ENCODE data around the gene TPRG1L.

Gene TPRG1L

DNA sequence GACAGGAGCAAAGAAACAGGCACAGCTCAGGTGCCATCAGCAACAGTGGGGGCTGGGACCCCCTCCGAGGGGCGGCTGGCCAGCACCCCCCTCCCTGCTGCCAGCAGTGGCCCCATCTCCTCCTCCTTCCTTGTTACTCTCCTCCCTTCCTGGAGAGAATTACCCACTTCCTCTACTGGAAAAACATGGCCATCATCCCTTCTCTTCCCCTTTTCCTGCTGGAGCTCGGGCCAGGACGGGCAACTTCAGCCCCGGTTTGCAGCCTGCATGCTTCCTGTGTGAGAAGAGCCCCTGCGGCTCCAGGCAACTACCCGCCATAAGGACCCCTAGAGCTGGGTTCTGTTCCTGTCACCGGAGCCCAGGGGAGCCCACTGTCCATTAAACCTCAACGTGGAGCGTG, 31.1 kb upstream of the TPRG1L start:
- DNase-seq (ENCODE audit: low read depth, low spot score) = no peak

DNA sequence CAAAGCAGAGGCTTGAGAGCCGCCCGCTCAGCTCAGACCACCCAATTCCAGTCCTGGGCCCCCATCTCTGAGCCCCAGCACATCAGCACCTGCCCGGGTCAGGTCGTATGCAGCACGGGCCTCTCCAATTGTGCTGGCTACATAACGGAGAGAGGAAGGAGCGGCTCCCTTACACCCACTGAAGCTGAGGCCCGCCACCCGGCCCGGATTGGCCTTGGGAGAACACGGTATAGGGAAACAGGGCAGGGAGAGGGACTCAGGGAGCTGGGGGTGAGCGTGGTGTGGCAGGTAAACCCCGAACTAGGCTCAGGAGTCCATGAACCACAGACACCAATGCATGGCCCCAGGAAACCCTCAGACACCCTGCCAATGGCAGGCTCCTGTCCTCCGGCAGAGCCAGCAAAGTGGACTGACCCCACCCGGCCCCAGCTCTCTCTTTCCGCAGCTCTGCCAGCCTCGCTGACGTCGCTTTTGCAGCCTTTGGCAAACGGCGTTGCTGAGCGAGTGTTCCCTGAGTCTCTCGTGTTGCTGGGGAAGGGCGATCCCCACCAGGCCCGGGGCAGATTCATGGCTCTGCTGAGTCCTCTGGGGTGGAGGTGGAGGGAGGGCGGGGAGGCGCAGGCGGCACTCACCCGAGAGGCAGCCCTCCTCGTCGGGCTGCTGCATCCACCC, 30.0 kb upstream of the TPRG1L start:
- no peak for DNase-seq (ENCODE audit: low read depth, low spot score)

DNA sequence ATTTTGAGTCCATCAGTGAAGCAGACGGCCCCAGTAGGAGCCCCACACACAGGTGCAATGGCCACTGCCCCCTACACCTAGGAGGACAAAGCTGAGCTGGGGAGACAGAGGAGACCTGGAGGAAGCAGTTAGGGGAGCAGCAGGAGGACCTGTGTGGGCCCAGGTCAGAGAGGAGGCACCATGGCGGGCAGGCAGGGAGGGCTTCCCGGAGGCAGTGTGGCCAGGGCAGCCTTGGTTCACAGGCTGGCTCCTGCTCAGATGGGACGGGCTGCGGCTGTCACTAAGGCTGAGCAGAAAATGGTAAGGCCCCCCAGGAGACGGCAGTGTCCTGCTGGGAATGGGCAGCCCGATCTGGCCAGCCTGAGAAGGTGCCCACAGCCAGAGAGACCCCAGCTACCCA, 28.9 kb upstream of the TPRG1L start:
- no peak for DNase-seq (ENCODE audit: low read depth, low spot score)

GRCh38 chr1:3596663-3597598, 27.9 kb upstream of the TPRG1L start:
- DNase-seq (ENCODE audit: low read depth, low spot score) = no peak

GRCh38 chr1:3597599-3597964, 27.2 kb upstream of the TPRG1L start:
- no peak for DNase-seq (ENCODE audit: low read depth, low spot score)

- no peak for DNase-seq (ENCODE audit: low read depth, low spot score)
Observed at GRCh38 chr1:3598051-3598491, 26.7 kb upstream of the TPRG1L start.

DNA sequence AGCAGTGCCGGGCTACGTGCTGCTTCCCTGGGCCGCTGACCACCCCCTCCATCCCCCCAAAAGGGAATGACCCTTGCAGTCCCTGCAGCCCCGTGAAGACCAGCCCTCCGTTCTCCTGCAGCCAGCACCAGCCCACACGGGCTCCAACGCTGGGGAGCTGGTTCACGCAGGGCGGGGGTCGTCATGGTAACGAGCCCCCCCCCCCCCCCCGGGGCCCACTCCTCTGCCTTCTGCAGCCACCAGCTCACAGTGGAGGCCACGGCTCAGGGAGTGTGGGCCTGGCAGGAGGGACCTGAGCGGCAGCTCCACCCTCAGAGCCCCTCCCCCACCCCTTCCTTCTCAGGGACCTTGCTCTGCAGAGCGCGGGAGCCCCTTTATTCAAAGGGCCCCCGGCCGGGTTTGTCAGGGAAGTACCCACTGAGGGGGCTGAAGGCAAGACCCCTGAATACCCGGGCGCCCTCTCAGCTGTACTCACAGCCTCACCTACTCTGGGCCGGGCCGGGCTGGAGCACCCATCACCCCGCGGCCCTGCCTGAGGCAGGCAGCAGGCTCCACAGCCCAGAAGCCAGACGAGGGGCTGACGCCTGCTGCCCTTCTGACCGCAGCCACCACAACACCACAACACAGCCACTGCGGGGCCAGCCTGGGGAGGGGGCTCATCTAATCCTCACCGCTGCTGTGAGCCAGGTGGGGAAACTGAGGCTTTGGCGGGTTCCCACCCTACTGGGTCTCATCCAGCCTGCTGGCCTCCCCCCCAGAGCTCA, 26.1 kb upstream of the TPRG1L start:
- no peak for DNase-seq (ENCODE audit: low read depth, low spot score)

DNA sequence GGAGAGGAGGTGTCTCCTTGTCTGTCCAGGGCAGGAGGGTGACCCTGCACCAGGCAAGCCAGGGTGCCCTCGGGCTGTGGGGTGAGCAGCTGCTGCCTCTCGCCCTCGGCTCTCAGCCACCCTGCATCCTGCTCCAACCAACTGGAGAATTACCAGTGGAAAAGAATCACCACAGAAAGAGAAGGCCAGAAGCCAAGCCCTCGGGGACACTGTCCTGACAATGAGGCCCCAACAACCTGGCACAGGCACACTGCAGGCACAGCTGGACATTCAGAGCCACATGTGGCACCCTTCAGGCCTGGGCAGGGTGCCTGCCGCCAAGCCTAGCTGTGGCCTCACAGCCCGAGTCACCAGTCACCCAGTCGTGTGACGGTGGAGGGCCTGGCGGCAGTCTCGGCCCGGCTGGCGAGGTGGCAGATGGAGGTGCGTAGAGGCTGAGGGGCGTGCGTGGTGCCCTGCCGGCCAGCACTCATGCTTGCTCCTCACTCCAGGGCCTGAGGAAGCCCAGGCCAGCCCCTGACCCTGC, 25.5 kb upstream of the TPRG1L start:
- DNase-seq (ENCODE audit: low read depth, low spot score) = no peak

- DNase-seq (ENCODE audit: low read depth, low spot score) = no peak
Observed at GRCh38 chr1:3599816-3600215, 25.0 kb upstream of the TPRG1L start.

DNA sequence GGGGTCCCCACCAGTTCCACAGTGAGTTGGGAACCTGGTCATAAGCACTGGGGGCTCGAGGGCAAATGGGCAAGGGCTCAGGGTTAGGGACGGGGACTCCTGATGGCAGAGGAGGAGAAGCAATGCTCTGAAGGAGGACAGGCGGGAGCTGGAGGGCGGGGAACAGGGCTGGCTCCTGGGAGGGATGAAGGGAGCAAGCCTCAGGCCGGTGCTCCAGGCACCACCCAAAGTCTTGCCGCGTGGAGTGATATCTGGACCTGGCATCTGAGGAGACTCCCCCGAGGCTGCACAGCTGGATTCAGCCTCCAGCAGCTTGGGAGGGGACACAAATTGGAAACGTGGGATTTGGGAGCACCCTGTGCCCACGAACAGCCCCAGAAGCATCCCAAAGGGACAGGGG, 24.5 kb upstream of the TPRG1L start:
- DNase-seq (ENCODE audit: low read depth, low spot score) = no peak

- no peak for DNase-seq (ENCODE audit: low read depth, low spot score)
Observed at GRCh38 chr1:3601743-3602142, 23.1 kb upstream of the TPRG1L start.

DNA sequence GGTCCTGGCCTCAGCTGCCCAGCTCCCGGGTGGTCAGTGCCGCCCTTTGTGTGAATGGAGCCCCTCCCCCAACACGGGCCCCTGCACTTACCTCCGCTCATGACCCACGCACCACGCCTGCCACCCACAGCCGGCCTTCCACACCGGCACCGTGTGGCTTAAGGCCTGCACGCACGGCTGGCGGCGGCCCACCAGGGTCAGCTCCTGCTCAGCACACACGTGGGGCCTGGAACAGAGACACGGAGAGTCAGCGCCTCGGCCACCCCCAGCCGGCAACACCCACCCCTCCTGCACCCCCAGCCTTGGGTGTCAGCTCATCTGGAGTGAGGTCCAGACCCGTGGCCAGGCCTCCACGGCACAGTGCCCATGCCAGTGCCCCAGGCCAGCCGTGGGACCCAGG, 22.4 kb upstream of the TPRG1L start:
- no peak for DNase-seq (ENCODE audit: low read depth, low spot score)

DNA sequence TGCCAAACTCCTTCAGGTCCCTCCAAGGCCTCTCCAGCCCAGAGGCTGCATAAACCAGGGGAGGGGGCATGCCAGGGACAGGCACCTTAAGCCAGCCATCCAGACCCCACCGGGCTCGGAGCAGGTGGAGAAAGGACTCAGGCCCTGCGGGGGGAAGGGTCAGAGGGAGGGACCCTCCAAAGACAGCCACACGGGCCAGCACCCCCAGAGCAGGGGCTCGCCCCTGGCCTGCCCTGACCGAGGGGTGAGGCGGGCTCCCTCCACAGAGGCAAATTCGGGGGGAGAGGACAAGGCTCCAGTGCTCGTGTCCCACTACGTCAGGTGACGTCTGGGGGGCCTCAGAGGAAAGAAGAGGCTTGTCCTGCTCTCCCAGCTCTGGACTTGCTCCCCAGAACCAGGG, 21.7 kb upstream of the TPRG1L start:
- no peak for DNase-seq (ENCODE audit: low read depth, low spot score)

GRCh38 chr1:3603571-3604467, 21.0 kb upstream of the TPRG1L start:
- no peak for DNase-seq (ENCODE audit: low read depth, low spot score)

DNA sequence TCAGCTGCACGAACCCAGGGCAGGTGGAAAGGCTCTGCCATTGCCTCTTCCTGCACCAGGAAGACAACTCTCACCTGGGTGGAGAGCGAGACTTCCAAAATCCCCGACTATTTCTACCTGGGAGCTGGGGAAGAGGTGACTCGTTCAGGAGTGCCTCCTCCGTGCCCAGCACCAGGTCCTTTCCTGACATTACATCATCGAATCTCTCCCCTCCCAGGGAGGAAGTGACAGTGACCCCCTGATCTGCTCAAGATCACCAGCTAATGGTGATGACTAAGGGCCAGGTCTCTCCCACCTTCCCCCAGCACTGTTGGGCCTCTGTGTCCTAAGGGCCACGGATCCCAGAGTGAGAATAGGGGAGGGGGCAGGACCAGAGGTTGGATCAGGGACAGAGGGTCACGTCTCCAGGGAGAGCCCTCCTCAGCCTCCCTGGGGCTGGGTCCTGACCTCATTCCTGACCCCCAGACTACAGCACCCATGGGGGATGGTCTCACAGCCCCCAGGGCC, 20.3 kb upstream of the TPRG1L start:
- DNase-seq (ENCODE audit: low read depth, low spot score) = no peak

- DNase-seq (ENCODE audit: low read depth, low spot score) = no peak
Observed at GRCh38 chr1:3604997-3605823, 19.6 kb upstream of the TPRG1L start.

DNA sequence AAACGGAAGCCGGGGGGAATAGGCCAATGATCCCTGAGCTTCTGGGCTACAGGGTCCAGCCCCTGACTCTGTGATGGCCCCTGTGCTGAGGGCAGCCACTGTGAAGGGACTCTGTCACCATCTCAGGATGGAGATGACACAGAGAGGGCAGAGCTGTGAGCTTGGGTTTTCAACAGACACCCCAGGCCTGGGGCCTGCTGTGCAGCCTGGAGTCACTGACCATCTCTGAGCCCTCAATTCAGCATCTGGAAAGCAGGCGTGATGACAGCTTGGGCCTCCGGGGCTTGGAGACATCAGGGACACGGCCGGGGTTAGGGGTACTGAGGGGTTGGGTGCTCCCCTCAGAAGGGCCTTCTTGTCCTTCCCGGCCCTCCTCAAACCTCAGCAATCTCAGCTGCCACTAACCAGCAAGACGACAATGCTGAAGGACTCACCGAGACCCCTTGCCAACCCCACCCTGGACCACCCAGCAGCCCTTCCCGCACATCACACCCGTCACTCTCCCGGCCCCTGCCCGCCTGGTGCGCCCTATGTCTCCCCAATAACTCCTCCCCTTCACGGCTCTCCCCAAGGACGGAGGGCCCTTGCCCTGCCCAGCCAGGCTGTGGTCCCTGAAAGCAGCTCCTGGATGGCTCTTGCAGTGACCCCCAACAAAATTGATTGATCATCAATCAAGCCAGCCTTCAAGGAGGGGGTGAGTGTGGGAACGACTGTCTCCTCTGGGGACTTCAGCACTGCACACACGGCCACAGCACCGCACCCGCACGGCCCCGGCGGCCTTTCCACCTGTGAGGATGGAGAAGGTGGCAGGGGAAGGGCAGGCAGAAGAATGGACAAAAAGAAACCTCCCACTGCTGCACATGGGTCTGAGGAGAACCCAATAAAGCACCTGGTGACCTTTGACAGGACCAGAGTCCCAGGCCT, 17.8 kb upstream of the TPRG1L start:
- DNase-seq (ENCODE audit: low read depth, low spot score) = no peak

- DNase-seq (ENCODE audit: low read depth, low spot score) = no peak
Observed at GRCh38 chr1:3607703-3608065, 17.1 kb upstream of the TPRG1L start.

- no peak for DNase-seq (ENCODE audit: low read depth, low spot score)
Observed at GRCh38 chr1:3608154-3608553, 16.7 kb upstream of the TPRG1L start.
